Measurements from ENCODE around the gene DRC1.

Gene DRC1

DNA sequence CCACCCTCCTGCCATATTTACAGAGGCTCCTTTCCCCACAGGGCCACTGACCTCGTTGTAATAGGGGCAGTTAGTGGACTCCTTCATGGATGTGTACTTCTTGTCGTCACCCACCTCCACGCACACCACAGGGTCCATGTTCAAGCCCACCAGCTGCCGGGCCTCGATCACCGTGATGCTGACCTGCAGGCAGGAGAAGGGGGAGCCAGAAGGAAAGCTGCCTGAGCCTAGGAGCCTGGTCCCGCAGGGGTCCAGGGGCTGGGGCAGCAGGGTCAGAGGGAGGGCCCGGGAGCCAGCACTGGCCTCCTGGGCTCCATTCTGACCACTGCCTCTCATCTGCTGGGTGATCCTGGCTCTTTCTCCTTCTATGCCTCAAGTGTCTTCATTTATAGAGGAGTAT lies 93.2 kb downstream of the DRC1 start:
- ATAC-seq: no peak

DNA sequence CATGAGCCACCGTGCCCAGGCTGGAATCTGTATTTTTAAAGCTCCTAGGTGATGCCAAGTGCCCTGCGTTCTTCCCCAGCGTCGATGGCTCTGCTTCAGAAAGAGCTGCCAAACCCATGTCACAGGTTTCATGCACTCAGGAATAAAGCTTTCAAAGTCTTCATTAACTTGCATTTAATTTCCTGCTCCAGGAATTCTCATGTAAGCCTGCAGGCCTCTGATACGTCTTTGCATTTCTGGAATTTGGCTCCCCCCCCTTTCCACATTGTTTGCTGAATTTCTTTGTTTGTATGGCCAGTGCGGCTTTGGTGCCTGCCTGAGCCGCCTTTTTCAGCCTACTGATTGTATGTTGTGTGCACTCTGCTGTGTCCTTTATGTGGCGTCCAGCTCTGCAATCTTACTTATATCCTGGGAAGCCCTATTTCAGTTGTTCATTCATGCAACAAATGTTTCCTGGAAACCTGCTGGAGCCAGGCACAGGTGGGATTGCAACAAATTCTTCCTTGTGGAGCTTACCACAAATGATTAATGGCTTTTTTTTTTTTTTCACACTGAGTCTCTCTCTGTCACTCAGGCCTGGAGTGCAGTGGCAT lies 94.1 kb downstream of the DRC1 start:
- no peak for ATAC-seq

DNA sequence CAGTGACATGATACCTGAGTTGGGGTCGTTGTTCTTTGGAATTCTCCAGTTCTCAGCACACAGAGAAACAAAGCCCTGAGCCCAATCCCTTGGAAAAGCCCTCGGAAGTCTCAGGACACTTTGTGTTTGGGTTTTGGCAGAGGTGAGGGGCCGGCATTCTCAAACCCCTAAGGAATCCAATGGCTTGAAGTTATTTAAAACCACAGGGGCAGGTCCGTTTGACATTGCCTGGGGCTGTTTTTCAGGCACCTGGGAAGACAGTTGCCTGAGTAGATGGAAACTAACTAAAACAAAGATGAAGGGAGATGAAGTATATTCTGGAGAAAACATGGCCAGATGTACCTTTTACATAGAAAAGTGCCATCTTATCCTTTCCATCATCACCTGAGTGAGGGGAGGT lies 98.7 kb downstream of the DRC1 start:
- ATAC-seq: no peak

DNA sequence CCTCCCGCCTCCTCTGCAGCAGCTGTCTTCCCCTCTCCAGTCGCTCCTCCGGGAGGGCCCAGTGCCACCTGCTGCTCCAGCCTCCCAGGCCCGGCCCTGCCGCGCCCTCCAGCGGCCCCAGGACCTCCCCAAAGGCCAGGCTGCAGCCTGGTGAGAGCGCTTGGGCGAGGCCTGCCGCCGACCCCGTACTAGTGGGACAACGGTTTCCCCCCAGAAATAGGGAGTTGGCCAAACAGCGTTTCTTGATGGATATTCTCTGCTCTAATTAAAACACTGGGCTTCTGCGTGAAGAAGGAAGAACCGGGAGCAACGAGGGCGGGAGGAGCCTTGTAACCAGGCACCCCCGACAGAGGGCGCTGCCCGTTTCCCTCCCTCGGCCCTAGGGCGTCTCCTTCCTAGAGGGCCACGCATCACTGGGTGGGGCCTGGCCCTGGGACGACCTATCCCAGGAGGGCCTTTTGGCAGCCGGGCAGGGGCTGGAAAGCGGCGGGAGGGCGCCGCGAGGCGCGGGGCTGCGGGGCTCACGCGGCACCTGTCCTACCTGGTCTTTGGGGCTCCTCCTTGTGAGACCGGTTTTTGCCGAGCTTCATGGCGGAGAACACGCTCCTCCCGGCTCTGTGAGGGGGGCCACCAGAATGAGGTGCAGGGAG lies 101.6 kb downstream of the DRC1 start:
- peak; percentile 98 for ATAC-seq

DNA sequence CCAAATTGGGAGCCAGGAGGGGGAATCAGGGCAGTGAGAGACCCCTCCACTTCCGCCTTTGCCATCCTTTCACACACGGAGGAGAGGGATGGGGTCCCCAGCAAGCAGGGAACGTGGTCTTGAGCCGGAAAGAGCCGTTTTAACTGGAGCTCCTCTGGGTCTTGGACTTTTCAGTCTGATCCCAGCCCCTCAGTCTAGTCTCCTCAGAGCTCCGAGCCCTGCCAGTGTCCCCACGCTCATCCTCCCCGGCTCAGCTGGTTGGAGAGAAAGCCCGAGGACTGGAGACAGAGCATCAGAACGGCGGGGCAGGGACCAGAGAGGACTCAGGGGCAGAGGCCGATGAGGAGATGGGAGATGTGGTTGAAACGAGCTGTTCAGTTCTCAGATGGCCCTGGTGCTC lies 102.3 kb downstream of the DRC1 start:
- ATAC-seq: no peak

DNA sequence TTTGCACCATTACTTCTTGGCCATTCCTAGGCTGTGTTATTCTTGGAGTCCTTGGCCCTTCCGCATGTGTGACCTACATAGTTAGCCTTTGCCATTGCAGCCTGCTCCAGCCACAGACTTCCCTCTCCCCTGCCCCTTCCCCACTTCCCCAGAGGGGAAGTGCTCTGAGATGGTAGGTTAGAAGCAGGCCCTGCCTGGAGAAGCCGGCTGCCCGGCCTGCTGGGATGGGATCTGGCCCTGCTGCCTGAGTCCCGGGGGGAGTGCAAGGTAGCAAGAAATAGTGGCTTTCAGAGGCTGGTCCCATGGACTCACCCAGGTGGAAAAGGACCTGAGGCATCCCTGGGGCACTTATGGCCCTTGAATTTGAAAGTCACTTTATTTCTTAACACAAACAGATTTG lies 104.6 kb downstream of the DRC1 start:
- no peak for ATAC-seq
